ENCODE measurements around the gene PSMB8. TPM values are rescaled to one million over a fixed set of nuclear protein-coding genes. Genes with fewer than 3 reads are reported as not detected.

Gene PSMB8
- total RNA-seq, 1 donor, result 78.2 TPM

DNA sequence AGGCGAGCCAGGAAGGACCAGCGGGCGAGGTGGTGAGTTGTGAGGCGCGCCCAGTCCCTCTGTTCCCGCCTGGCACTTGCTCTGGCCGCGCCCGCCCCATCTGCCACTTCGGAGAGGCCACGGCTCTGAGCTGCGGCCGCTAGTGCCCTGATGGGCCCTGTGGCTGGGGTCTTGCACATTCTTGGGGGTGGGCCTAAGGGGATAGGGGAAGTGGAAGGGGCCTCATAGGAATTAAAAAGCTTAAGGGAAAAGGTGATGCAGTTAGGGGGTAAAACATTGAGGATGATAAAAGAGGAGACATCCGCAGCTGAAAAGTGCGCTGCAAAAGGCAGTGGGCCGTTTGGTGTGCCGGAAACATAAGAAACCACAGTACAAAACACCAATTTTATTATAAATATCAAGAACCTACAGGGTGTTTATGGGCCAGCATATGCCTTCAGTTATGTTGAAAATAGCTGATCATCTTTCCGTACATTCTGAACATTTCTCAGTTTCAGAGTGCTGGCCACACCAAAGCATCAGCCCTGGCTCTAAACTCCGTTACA is 1.1 kb upstream of the PSMB8 start:
- no peak for DNase-seq (ENCODE audit: low read depth)
- TF ChIP-seq, protein P1, sequence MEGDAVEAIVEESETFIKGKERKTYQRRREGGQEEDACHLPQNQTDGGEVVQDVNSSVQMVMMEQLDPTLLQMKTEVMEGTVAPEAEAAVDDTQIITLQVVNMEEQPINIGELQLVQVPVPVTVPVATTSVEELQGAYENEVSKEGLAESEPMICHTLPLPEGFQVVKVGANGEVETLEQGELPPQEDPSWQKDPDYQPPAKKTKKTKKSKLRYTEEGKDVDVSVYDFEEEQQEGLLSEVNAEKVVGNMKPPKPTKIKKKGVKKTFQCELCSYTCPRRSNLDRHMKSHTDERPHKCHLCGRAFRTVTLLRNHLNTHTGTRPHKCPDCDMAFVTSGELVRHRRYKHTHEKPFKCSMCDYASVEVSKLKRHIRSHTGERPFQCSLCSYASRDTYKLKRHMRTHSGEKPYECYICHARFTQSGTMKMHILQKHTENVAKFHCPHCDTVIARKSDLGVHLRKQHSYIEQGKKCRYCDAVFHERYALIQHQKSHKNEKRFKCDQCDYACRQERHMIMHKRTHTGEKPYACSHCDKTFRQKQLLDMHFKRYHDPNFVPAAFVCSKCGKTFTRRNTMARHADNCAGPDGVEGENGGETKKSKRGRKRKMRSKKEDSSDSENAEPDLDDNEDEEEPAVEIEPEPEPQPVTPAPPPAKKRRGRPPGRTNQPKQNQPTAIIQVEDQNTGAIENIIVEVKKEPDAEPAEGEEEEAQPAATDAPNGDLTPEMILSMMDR (IDR thresholded peaks at IDR 0.05; ENCODE audit: insufficient read depth, low read depth, low read length), result no peak
- H3K4me3 ChIP-seq (ENCODE audit: low read depth, low read length), result peak overlapping the region; percentile 96

DNA sequence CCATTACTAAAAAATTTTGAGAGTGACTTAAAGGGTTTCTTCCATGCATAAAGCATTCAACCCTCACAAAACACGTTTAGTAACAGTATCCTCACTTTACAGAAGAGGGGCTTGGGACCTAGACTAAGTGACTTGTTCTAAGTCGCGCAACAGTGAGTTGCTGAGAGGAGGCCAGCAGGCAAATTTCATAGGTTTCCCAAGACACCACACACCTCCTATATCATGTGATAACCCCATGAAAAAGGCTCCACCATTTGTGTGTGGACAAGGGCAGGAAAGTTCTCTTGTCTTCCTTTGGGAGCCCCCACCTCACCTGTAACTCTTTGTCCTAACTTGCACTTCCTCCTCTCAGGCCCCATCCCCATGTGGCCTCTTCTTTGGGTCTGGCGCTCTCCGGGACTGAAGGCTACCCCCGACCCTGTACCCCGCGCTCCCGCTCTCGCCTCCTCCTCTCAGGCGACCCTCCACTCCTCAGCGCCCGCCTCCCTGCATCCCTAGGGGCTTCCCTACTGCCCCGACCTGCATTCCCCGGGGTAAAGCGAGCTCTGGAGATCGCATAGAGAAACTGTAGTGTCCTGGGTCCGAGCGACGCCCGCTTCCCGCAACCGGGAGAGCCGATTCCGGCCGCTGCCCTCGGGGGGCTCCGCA is 392 bp downstream of the PSMB8 start:
- H3K4me3 ChIP-seq (ENCODE audit: low read depth, low read length), result peak overlapping the region; percentile 96
- TF ChIP-seq, protein P1 (IDR thresholded peaks at IDR 0.05; ENCODE audit: insufficient read depth, low read depth, low read length), result no peak
- peak; percentile 26 for DNase-seq (ENCODE audit: low read depth)

DNA sequence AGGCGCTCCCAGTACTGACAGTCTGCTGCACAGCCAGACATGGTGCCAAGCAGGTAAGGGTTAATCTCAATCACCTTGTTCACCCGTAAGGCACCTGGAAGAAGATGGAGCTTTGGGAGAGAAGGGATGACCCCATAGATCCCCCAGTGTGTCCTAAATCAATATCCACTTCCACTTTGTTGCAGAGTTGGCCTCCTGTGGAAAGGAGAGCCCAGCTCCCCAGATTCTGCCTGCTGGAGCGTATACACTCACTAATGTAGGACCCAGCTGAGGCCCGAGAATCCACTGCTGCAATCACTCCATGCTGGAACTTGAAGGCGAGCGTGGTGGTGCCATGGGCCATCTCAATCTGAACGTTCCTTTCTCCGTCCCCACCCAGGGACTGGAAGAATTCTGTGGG is 1.2 kb downstream of the PSMB8 start:
- H3K4me3 ChIP-seq (ENCODE audit: low read depth, low read length), result peak overlapping the region; percentile 96

DNA sequence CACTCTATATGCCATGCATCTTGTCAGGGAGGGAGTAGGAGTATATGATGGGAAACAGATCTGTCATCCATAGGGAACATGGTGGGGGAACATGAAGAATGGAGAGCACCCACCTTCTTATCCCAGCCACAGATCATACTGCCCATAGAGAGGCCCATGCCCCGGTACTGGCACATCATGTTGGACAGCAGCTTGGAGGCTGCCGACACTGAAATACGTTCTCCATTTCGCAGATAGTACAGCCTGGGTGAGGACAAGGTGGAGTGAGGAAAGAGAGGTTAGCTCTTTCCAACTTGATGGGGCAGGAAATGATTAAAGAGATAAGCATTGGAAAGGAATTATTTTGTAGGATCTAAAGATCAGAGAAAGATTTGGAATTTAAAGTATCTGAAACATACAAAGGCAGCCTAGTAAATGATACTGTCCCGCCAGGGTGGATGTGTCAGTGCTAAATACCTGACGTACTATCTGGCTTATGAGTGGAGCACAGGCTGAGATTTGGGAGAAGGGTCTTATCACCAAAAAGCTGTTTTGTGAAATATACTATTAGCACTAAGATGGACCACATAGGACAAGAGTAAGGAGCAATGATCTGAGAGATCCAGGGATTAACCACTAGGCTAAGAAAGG is 1.7 kb downstream of the PSMB8 start:
- no peak overlapping the region for H3K4me3 ChIP-seq (ENCODE audit: low read depth, low read length)
- TF ChIP-seq, protein P1 (IDR thresholded peaks at IDR 0.05; ENCODE audit: insufficient read depth, low read depth, low read length), result no peak
- DNase-seq (ENCODE audit: low read depth), result no peak

More for the DNA sequence above, 1.2 kb downstream of the PSMB8 start:
- DNase-seq (ENCODE audit: low read depth), result no peak
- TF ChIP-seq, protein P1 (IDR thresholded peaks at IDR 0.05; ENCODE audit: insufficient read depth, low read depth, low read length), result no peak

DNA sequence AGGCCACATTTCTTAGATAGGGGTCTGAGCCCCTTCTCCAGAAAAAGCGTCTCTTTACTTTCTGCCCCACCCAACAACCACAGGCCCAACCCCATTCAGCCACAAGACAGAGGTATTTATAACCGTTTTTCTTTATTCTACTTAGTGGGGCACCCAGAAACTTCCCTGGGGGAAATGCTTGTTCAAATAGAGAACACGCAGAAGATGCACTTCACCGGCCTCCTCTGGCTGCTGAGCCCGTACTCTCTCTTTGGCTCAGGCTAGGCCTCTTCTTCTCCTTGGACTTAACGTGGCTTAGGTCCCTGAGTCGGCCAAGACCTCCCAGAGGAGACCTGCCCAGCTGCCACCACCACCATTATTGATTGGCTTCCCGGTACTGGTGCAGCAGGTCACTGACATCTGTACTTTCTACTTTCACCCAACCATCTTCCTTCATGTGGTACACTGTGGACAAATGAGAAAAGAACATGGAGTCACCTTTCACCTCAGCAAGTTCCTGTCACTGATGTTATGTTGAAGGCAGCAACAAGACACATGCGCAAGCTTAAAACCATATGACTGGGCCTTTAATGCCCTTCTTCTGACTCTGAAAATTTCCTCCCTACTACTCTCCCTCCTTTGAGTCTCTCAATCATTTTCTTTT is 3.1 kb downstream of the PSMB8 start:
- no peak overlapping the region for H3K4me3 ChIP-seq (ENCODE audit: low read depth, low read length)
- no peak for DNase-seq (ENCODE audit: low read depth)
- TF ChIP-seq, protein P1 (IDR thresholded peaks at IDR 0.05; ENCODE audit: insufficient read depth, low read depth, low read length), result no peak

DNA sequence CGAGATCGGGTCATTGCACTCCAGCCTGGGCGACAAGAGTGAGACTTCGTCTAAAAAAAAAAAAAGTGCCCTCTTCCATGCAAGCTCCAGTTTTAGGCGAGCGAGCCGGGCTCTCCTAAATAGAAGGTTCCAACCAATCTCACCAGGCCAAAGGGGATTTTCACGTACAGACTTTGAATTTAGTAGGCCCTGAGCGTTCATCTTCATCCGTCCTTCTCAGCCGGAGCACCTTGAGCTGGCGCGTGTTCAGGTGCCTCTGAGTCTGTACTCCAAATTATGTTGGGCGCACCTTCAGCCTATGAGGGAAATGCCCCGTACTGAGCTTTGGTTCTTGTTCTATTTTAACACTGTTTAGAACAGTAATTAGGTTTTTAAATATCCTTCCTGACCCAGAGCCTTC is 4.5 kb downstream of the PSMB8 start:
- H3K4me3 ChIP-seq (ENCODE audit: low read depth, low read length), result no peak overlapping the region
- DNase-seq (ENCODE audit: low read depth), result no peak
- TF ChIP-seq, protein P1 (IDR thresholded peaks at IDR 0.05; ENCODE audit: insufficient read depth, low read depth, low read length), result no peak

All from fibroblast of villous mesenchyme (primary cell).